Fibroblast of pulmonary artery (primary cell): ENCODE data around the gene APP.

Source experiments
- DNase-seq: peaks from one replicate; pipeline ENCODE4 v3.0.0-alpha.2; 2010; ENCODE audit warnings: low read depth
- H3K4me3 ChIP-seq: replicated peaks from 2 replicates; pipeline ENCODE4 v1.5.1; 2011; ENCODE audit warnings: low read depth, mild to moderate bottlenecking, control low read depth, low read length, moderate library complexity
- CTCF ChIP-seq: IDR thresholded peaks from 2 replicates; pipeline ENCODE4 v1.5.1; 2011; ENCODE audit warnings: mild to moderate bottlenecking, control low read depth, low read length, inconsistent platforms; ENCODE audit errors: missing control alignments

Gene APP

GRCh38 chr21:25862112-25862511 lies 308.5 kb downstream of the APP start:
- no peak for TF ChIP-seq CTCF
- no peak for DNase-seq
- H3K4me3 ChIP-seq: no peak overlapping the region

GRCh38 chr21:25859235-25859929 lies 311.2 kb downstream of the APP start:
- no peak overlapping the region for H3K4me3 ChIP-seq
- DNase-seq: no peak
- no peak for TF ChIP-seq CTCF

- DNase-seq: no peak
- TF ChIP-seq CTCF: no peak
- H3K4me3 ChIP-seq: no peak overlapping the region
Observed at GRCh38 chr21:25858325-25858724, 312.2 kb downstream of the APP start.

- no peak overlapping the region for H3K4me3 ChIP-seq
- TF ChIP-seq CTCF: no peak
- no peak for DNase-seq
Observed at GRCh38 chr21:25857308-25858074, 313.1 kb downstream of the APP start.

- no peak for TF ChIP-seq CTCF
- no peak for DNase-seq
Observed at GRCh38 chr21:25855576-25855975, 315.0 kb downstream of the APP start.

GRCh38 chr21:25850126-25850842 lies 320.3 kb downstream of the APP start:
- no peak for DNase-seq
- H3K4me3 ChIP-seq: no peak overlapping the region
- no peak for TF ChIP-seq CTCF

More at GRCh38 chr21:25855576-25855975, 315.0 kb downstream of the APP start:
- H3K4me3 ChIP-seq: no peak overlapping the region
